ENCODE data around the gene MGAT4B.

MGAT4B gene

GRCh38 chr5:179755022-179755421 lies 51.6 kb downstream of the MGAT4B start:
- TF ChIP-seq CTCF (IDR thresholded peaks at IDR 0.05; ENCODE audit: low read depth, low read length), result no peak
- no peak for DNase-seq (ENCODE audit: low read depth, low spot score)
- H3K4me3 ChIP-seq (ENCODE audit: low read depth, low read length), result no peak overlapping the region
- in situ Hi-C loops (cut with HindIII; ENCODE audit: low sequenced_read_pairs), result no loop called here

- in situ Hi-C loops (cut with HindIII; ENCODE audit: low sequenced_read_pairs), result no loop called here
- no peak overlapping the region for H3K4me3 ChIP-seq (ENCODE audit: low read depth, low read length)
- TF ChIP-seq CTCF (IDR thresholded peaks at IDR 0.05; ENCODE audit: low read depth, low read length), result no peak
- DNase-seq (ENCODE audit: low read depth, low spot score), result no peak
Measured at GRCh38 chr5:179753971-179754370, 52.7 kb downstream of the MGAT4B start.

GRCh38 chr5:179749857-179750508 lies 56.7 kb downstream of the MGAT4B start:
- in situ Hi-C loops (cut with HindIII; ENCODE audit: low sequenced_read_pairs), result no loop called here
- no peak for TF ChIP-seq CTCF (IDR thresholded peaks at IDR 0.05; ENCODE audit: low read depth, low read length)
- DNase-seq (ENCODE audit: low read depth, low spot score), result no peak
- H3K4me3 ChIP-seq (ENCODE audit: low read depth, low read length), result no peak overlapping the region

- H3K4me3 ChIP-seq (ENCODE audit: low read depth, low read length), result no peak overlapping the region
- no peak for TF ChIP-seq CTCF (IDR thresholded peaks at IDR 0.05; ENCODE audit: low read depth, low read length)
- DNase-seq (ENCODE audit: low read depth, low spot score), result no peak
- in situ Hi-C loops (cut with HindIII; ENCODE audit: low sequenced_read_pairs), result no loop called here
Measured at GRCh38 chr5:179747811-179748210, 58.9 kb downstream of the MGAT4B start.
